Prostate gland (tissue), 1 donor: Measurements from ENCODE around the gene ARFRP1.

ENCODE experiments used
- POLR2A ChIP-seq: fragments of 450-650 bp; IDR thresholded peaks from one replicate; pipeline ENCODE4 v1.6.1; 2016; ENCODE audit warnings: antibody characterized with exemption, mild to moderate bottlenecking
- POLR2AphosphoS5 ChIP-seq: sonication (generic); formaldehyde crosslinking; IDR thresholded peaks from one replicate; pipeline ENCODE4 v1.6.1; 2017; ENCODE audit warnings: antibody characterized with exemption

GRCh38 chr20:63660622-63661021, 47.2 kb downstream of the ARFRP1 start:
- TF ChIP-seq POLR2AphosphoS5: no peak
- no peak for TF ChIP-seq POLR2A
